Measurements from ENCODE around the gene AP5Z1. TPM values are rescaled to one million over a fixed set of nuclear protein-coding genes. Genes with fewer than 3 reads are reported as not detected.

The AP5Z1 gene
- total and polyA plus RNA-seq, 2 donors (not counting 1 experiment from before 2014, with no cell fraction given): 99.7 to 113 TPM

GRCh38 chr7:4744391-4745264 is 30.8 kb upstream of the AP5Z1 start:
- peak overlapping the region; percentile 58 for H3K9ac ChIP-seq (ENCODE audit: low read length)
- no peaks in the 10 kb centered on the region for H3K9me3 Mint-ChIP-seq (ENCODE audit: insufficient read depth)
- DNase-seq: peak; percentile 69
- peak; percentile 84 for ATAC-seq (ENCODE audit: low read depth)
- intact Hi-C loops (cut with micrococcal nuclease): loop anchor here (1.0 kb wide), 1 partner anchor 31 kb away; the partner anchor contains the start of gene AP5Z1
- H4K20me1 ChIP-seq (ENCODE audit: control insufficient read depth, insufficient read depth, low read length, poor library complexity, severe bottlenecking): peaks cover 13% of the 10 kb centered on the region
- peak overlapping the region; percentile 70 to 78 for H3K27ac ChIP-seq (ENCODE audit: low read length in 2 of 2)
- H3K4me1 ChIP-seq (ENCODE audit: control insufficient read depth in 2 of 2, insufficient read depth in 2 of 2, low read length in 2 of 2): peaks cover 21 to 45% of the 10 kb centered on the region in 2 donors
- TF ChIP-seq CTCF (IDR thresholded peaks at IDR 0.05): no peak
- TF ChIP-seq EZH2 (IDR thresholded peaks at IDR 0.05; ENCODE audit: borderline replicate concordance, insufficient read depth, low read depth, low read length, poor library complexity, severe bottlenecking): no peak
- ChIA-PET POLR2A (interaction anchor here (0.7 to 1.0 kb wide), 2 partner anchors 31 to 76 kb away, joined by 4 to 6 read pairs; partner anchors contain the start of gene AP5Z1), CTCF (interaction anchor here (1.0 to 2.6 kb wide), 3 partner anchors 8 to 103 kb away, joined by 3 to 8 read pairs (median 7); no protein-coding TSS in a partner anchor)
- no peaks in the 10 kb centered on the region for H3K27me3 ChIP-seq (replicated peaks in 1 of 4; ENCODE audit: control extremely low read depth in 1 of 4, control insufficient read depth in 3 of 4, insufficient read depth in 4 of 4, low read length in 3 of 4)
- peak overlapping the region; percentile 85 for H3K4me2 ChIP-seq (replicated peaks; ENCODE audit: low read depth, low read length, poor library complexity, severe bottlenecking)
- H3K79me2 ChIP-seq (ENCODE audit: control insufficient read depth, insufficient read depth, low read length): peaks cover 61% of the 10 kb centered on the region
- no peaks in the 10 kb centered on the region for H3K9me3 ChIP-seq (ENCODE audit: control extremely low read depth in 1 of 3, control insufficient read depth in 2 of 3, insufficient read depth in 1 of 3, low read length in 2 of 3)
- H3K4me3 Mint-ChIP-seq: peak overlapping the region; percentile 82
- H3K27me3 Mint-ChIP-seq: no peaks in the 10 kb centered on the region
- H2AFZ ChIP-seq (ENCODE audit: insufficient read depth, low read depth, low read length, poor library complexity, severe bottlenecking): peak overlapping the region; percentile 66
- peaks cover 49% of the 10 kb centered on the region for H3K4me1 Mint-ChIP-seq
- WGBS (ENCODE audit: insufficient coverage): 18% methylated on average over 21 of the region's 31 CpGs
- H3K36me3 ChIP-seq (replicated peaks in 1 of 2; ENCODE audit: control extremely low read depth in 1 of 2, control insufficient read depth in 1 of 2, extremely low read depth in 1 of 2, insufficient read depth in 2 of 2, low read length in 1 of 2): peaks cover 0 to 30% of the 10 kb centered on the region in 2 experiments
- H3K4me3 ChIP-seq (ENCODE audit: control extremely low read depth in 1 of 5, extremely low read depth in 1 of 5, insufficient read depth in 1 of 5, low read depth in 2 of 5, low read length in 4 of 5): peak overlapping the region in 4 of 5 experiments; percentile 36 to 61 (median 52)
- peak overlapping the region; percentile 95 for H3K27ac Mint-ChIP-seq

Measured in B cell (primary cell).